H54 (cell line): ENCODE data around the gene SLC6A19.
A peak's percentile ranks its signal among the peaks of the same experiment; 100 is the strongest.
"Not testable (repeated sequence)": the region's sequence is repeated elsewhere in the genome, so short reads cannot be mapped to it uniquely, and the experiment has no call there.

ENCODE experiments used
- DNase-seq: peaks from one replicate; pipeline ENCODE4 v3.0.0; 2011; ENCODE audit warnings: low spot score, mixed read lengths; ENCODE audit not compliant: insufficient read length
- FAIRE-seq: peaks from 3 replicates; lab custom pipeline; 2011; peaks lifted over from hg19 to GRCh38; lab: Jason Lieb, UNC
- POLR2A ChIP-seq: IDR thresholded peaks from 2 replicates; pipeline ENCODE4 v1.6.1; 2011; ENCODE audit warnings: low read depth, mild to moderate bottlenecking, low read length

The SLC6A19 gene

GRCh38 chr5:1226839-1227581, 25.6 kb downstream of the SLC6A19 start:
- DNase-seq, result no peak
- no peak for FAIRE-seq

GRCh38 chr5:1227667-1228066, 26.3 kb downstream of the SLC6A19 start:
- TF ChIP-seq POLR2A, result no peak
- FAIRE-seq (no peak), DNase-seq (peak; percentile 82)

More at GRCh38 chr5:1226839-1227581, 25.6 kb downstream of the SLC6A19 start:
- TF ChIP-seq POLR2A, result no peak

GRCh38 chr5:1228120-1228519, 26.7 kb downstream of the SLC6A19 start:
- no peak for TF ChIP-seq POLR2A
- FAIRE-seq (no peak), DNase-seq (no peak)

- FAIRE-seq, DNase-seq: not testable (repeated sequence)
These were observed 27.6 kb downstream of the SLC6A19 start for GRCh38 chr5:1229023-1229422.

- FAIRE-seq, result no peak
- DNase-seq, result no peak
- TF ChIP-seq POLR2A, result no peak
These were observed 28.4 kb downstream of the SLC6A19 start for GRCh38 chr5:1229822-1230221.

- DNase-seq (no peak), FAIRE-seq (no peak)
- TF ChIP-seq POLR2A, result no peak
These were observed 29.2 kb downstream of the SLC6A19 start for GRCh38 chr5:1230551-1230950.

GRCh38 chr5:1231354-1231905, 30.0 kb downstream of the SLC6A19 start:
- no peak for TF ChIP-seq POLR2A
- FAIRE-seq (no peak), DNase-seq (no peak)

GRCh38 chr5:1232780-1233179, 31.4 kb downstream of the SLC6A19 start:
- DNase-seq (no peak), FAIRE-seq (no peak)
- no peak for TF ChIP-seq POLR2A

GRCh38 chr5:1235379-1235778, 34.0 kb downstream of the SLC6A19 start:
- FAIRE-seq, result no peak
- DNase-seq, result no peak
- no peak for TF ChIP-seq POLR2A

GRCh38 chr5:1235838-1236237, 34.4 kb downstream of the SLC6A19 start:
- no peak for DNase-seq
- FAIRE-seq, result no peak
- no peak for TF ChIP-seq POLR2A

- no peak for TF ChIP-seq POLR2A
- FAIRE-seq, result no peak
These were observed 38.3 kb downstream of the SLC6A19 start for GRCh38 chr5:1239505-1240251.

GRCh38 chr5:1240496-1241260, 39.3 kb downstream of the SLC6A19 start:
- DNase-seq (no peak), FAIRE-seq (no peak)
- no peak for TF ChIP-seq POLR2A

More at GRCh38 chr5:1239505-1240251, 38.3 kb downstream of the SLC6A19 start:
- no peak for DNase-seq

GRCh38 chr5:1241509-1242080, 40.2 kb downstream of the SLC6A19 start:
- no peak for TF ChIP-seq POLR2A
- FAIRE-seq, result no peak
- DNase-seq, result no peak
